GM10248 (cell line): Measurements from ENCODE around the gene IFT122.
"Not testable (repeated sequence)": the region's sequence is repeated elsewhere in the genome, so short reads cannot be mapped to it uniquely, and the experiment has no call there.

Experiments
- CTCF ChIA-PET: fragments of 300-600 bp; sonication (Branson Sonifier 250); formaldehyde crosslinking; extraction: SDS; loops from one replicate; lab custom pipeline; 2021; ENCODE audit warnings: antibody characterized with exemption; lab: Yijun Ruan, JAX
- POLR2A ChIA-PET: fragments of 350-650 bp; sonication (Branson Sonifier 250); formaldehyde crosslinking; extraction: SDS; loops from one replicate; lab custom pipeline; 2020; ENCODE audit warnings: antibody characterized with exemption; lab: Yijun Ruan, JAX
- DNase-seq: peaks from one replicate; pipeline ENCODE4 v3.0.0; 2012; ENCODE audit errors: extremely low spot score
- TF ChIP-seq, protein P1 (sequence below): IDR thresholded peaks from 2 replicates; pipeline ENCODE4 v1.5.1; 2012; ENCODE audit warnings: mild to moderate bottlenecking, low read depth; ENCODE audit errors: extremely low read depth, missing control alignments, control extremely low read depth

IFT122 gene

DNA sequence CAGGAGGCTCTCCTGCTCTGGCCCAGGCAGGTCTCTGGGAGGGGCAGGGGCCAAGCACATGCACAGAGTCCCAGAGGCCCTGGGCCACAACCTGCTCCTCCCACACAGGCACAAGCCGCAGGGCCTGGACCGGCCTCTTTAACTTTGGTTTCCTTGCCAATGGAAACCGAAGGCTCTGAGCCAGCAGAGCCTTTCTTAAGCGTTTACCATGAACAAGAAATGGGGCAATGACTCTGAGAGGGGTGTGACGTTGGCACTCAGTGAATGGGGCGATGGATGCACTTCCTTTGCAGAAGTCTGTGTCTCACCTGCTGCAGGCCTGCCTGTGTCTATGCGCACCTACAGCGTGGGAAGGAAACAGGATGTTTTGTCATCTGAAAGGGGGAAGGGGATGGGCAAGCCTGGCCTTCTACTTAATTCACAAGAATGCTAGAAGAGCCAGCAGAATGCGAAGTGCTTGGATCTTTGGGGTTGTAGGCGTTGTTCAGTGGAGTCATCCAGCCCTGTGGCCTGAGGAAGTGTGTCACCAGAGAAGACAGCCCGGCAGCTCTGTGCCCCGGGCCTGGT, 41.8 kb downstream of the IFT122 start:
- TF ChIP-seq, protein P1, sequence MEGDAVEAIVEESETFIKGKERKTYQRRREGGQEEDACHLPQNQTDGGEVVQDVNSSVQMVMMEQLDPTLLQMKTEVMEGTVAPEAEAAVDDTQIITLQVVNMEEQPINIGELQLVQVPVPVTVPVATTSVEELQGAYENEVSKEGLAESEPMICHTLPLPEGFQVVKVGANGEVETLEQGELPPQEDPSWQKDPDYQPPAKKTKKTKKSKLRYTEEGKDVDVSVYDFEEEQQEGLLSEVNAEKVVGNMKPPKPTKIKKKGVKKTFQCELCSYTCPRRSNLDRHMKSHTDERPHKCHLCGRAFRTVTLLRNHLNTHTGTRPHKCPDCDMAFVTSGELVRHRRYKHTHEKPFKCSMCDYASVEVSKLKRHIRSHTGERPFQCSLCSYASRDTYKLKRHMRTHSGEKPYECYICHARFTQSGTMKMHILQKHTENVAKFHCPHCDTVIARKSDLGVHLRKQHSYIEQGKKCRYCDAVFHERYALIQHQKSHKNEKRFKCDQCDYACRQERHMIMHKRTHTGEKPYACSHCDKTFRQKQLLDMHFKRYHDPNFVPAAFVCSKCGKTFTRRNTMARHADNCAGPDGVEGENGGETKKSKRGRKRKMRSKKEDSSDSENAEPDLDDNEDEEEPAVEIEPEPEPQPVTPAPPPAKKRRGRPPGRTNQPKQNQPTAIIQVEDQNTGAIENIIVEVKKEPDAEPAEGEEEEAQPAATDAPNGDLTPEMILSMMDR: no peak
- ChIA-PET POLR2A (interaction anchor here (0.6 kb wide), 1 partner anchor 12 kb away, joined by 3 read pairs; no protein-coding TSS in a partner anchor), CTCF (interaction anchor here (1.7 to 2.6 kb wide), 3 partner anchors 9 to 99 kb away, joined by 5 to 17 read pairs (median 10); no protein-coding TSS in a partner anchor)
- no peak for DNase-seq

GRCh38 chr3:129482721-129483120, 42.7 kb downstream of the IFT122 start:
- CTCF ChIA-PET: interaction anchor here (1.7 kb wide), 1 partner anchor 100 kb away, joined by 5 read pairs; no protein-coding TSS in a partner anchor
- DNase-seq: no peak

DNA sequence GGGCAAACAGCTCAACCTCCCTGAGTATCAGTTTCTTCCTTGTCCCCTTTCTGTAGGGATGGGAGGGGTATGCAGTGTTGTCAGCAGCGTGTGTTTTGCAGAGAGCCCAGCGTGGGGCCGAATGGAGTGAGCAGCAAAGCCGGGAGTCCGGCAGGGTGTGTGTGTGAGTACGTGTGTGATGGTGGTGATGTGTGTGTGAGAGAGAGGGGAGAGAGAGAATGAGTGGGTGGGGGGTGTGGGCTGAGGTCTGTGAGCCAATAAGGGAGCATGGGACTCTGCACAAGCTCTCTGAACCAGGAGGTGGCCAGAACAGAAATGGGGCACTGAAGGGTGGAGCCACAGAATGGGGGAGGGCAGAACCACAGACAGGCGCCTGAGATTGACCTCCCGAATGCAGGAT, 43.8 kb downstream of the IFT122 start:
- ChIA-PET CTCF (interaction anchor here (1.0 kb wide), 1 partner anchor 28 kb away, joined by 3 read pairs; no protein-coding TSS in a partner anchor), POLR2A (no interaction called here)
- TF ChIP-seq, protein P1: no peak
- DNase-seq: no peak

More at GRCh38 chr3:129482721-129483120, 42.7 kb downstream of the IFT122 start:
- POLR2A ChIA-PET: no interaction called here
- TF ChIP-seq, protein P1: no peak

DNA sequence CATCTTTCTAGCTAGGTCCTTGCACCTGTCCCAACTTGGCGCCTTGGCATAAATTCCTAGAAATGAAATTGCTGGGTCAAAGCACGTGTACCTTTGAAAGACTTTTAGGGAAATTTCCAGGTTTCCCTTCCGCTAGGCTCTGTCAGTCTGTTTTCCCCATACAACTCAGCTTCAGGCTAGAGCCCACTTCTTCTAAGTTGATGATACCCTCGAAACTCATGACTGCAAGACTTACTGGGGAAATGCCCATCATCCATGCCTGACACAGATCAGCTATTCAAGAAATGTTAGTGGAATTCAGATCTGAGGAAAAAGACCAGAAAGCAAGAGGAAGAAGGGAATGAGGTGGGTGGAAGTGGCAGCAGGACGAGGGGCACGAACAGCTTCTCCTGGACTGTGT, 45.1 kb downstream of the IFT122 start:
- CTCF ChIA-PET: interaction anchor here (1.4 kb wide), 1 partner anchor 517 kb away, joined by 3 read pairs; no protein-coding TSS in a partner anchor
- DNase-seq, POLR2A ChIA-PET: not testable (repeated sequence)

- TF ChIP-seq, protein P1: no peak
- ChIA-PET CTCF (interaction anchor here (1.0 to 1.6 kb wide), 4 partner anchors 11 to 620 kb away, joined by 3 to 7 read pairs (median 4); no protein-coding TSS in a partner anchor), POLR2A (no interaction called here)
- DNase-seq: no peak
Measured at GRCh38 chr3:129485721-129486663, 46.0 kb downstream of the IFT122 start.

DNA sequence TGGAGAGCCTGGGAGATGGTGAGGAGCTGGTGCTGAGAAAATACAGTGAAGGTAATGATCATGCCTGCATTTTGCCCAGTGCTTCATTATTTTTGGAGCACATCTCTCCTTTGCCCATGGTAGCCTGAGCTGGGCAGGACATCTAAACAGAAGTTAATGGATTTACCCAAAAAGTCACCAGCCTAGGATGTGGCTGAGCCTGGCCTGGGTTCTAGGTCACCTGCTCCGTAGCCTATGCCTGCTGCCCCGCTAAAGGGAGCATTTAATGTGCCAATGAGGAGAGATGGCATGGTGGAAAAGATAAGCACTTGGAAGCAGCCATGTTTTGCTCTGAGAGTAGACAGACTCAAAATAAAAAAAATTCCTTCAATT, 46.6 kb downstream of the IFT122 start:
- ChIA-PET POLR2A (no interaction called here), CTCF (interaction anchor here (1.0 to 1.6 kb wide), 3 partner anchors 11 to 620 kb away, joined by 3 to 7 read pairs (median 4); no protein-coding TSS in a partner anchor)
- TF ChIP-seq, protein P1: no peak
- DNase-seq: no peak
